Esophagus squamous epithelium (tissue), 5 donors: ENCODE results near the gene EMC8. TPM values are rescaled to one million over a fixed set of nuclear protein-coding genes. Genes with fewer than 3 reads are reported as not detected.

Source experiments
- DNase-seq: peaks from one replicate; lab custom pipeline; 2025; lab: John Stamatoyannopoulos, UW
- H3K27ac ChIP-seq, 4 donors: fragments of 200-600 bp; sonication (generic); one replicate each; pipeline ENCODE4 v1.5.1; 2016 to 2019; ENCODE audit warnings: mild to moderate bottlenecking in 1 of 4
- H3K27me3 ChIP-seq, 4 donors: fragments of 200-600 bp; sonication (generic); 1 replicate in 3 of 4; 2 replicates in 1 of 4; pipeline versions ENCODE4 v1.5.1 to v1.6.0; 2017 to 2021; ENCODE audit warnings: antibody characterized with exemption in 1 of 4
- H3K36me3 ChIP-seq, 3 donors: fragments of 200-600 bp; sonication (generic); one replicate each; pipeline ENCODE4 v1.5.1; 2016 to 2019
- H3K4me1 ChIP-seq, 3 donors: fragments of 200-600 bp; sonication (generic); one replicate each; pipeline ENCODE4 v1.5.1; 2017 to 2019
- H3K4me3 ChIP-seq, 4 donors: fragments of 200-600 bp; sonication (generic); 1 replicate in 3 of 4; 2 replicates in 1 of 4; pipeline ENCODE4 v1.5.1; 2016 to 2019; ENCODE audit warnings: mild to moderate bottlenecking in 2 of 4, moderate library complexity in 1 of 4
- H3K9me3 ChIP-seq, 3 donors: fragments of 200-600 bp; sonication (generic); one replicate each; pipeline ENCODE4 v1.5.1; 2016 to 2019
- CTCF ChIP-seq, 6 experiments: fragments of 450-650 bp in 4 of 6; fragments of 200-600 bp in 2 of 6; sonication (generic) in 2 of 6; IDR thresholded peaks; one replicate each; pipeline ENCODE4 v1.5.1; 2016 to 2019; ENCODE audit warnings: antibody characterized with exemption in 6 of 6, mild to moderate bottlenecking in 4 of 6, moderate library complexity in 4 of 6
- POLR2A ChIP-seq, 4 donors: fragments of 450-650 bp; IDR thresholded peaks; one replicate each; pipeline ENCODE4 v1.6.1; 2017; ENCODE audit warnings: antibody characterized with exemption in 4 of 4, mild to moderate bottlenecking in 4 of 4, moderate library complexity in 3 of 4
- WGBS, 2 donors: methylation state at CpG; one replicate each; pipeline ENCODE4 v1.1.5; 2018; 5-methylcytosine and 5-hydroxymethylcytosine counted together
- intact Hi-C: fragments of 100-400 bp; cut with DNase I; formaldehyde crosslinking; loops from one replicate; pipeline ENCODE4 v1.15.0; 2022
- total RNA-seq, 4 donors: library from RNA; depleted of rRNA; stranded (reverse); fragments of >200 nt; gene quantifications; one replicate each; pipeline ENCODE4 v1.1.0, GENCODE V29; 2016
- donor health status: DM: yes; HTN: yes; CAD: no.

Gene EMC8
- total RNA-seq, 4 donors from 2014 or later, result 18.7 to 32.4 (median 23.9) TPM

- no peaks in the 10 kb centered on the region for H3K9me3 ChIP-seq
- H3K27me3 ChIP-seq, result peaks cover 0 to 35% (median 0%) of the 10 kb centered on the region in 4 donors
- no peak for DNase-seq
- no peaks in the 10 kb centered on the region for H3K36me3 ChIP-seq
- H3K4me1 ChIP-seq, result peaks cover 32 to 60% (median 39%) of the 10 kb centered on the region in 3 donors
- intact Hi-C loops, result no loop called here
- TF ChIP-seq CTCF (IDR thresholded peaks at IDR 0.05) (no peak), POLR2A (IDR thresholded peaks at IDR 0.05) (no peak)
- H3K27ac ChIP-seq, result peak overlapping the region in 3 of 4 donors; percentile 22 to 69 (median 32)
- WGBS, 2 donors, result 12 to 17% methylated on average over 10 of the region's 15 CpGs
- H3K4me3 ChIP-seq, result peak overlapping the region in 1 of 4 donors; percentile 69
Measured at GRCh38 chr16:85751698-85752501, 47.4 kb downstream of the EMC8 start.

GRCh38 chr16:85750827-85751697 lies 48.3 kb downstream of the EMC8 start, which contains the start of gene C16orf74:
C16orf74 (minus strand) TSS chr16:85751096; CDS start chr16:85735217, 15,879 bp downstream.
- Histone ChIP-seq H3K27ac (peak within 1 kb of the TSS; percentile 32 to 69 (median 47)), H3K4me1 (peaks cover 37 to 67% (median 47%) of the 10 kb centered on the region in 3 donors), H3K4me3 (peak within 1 kb of the TSS; percentile 39 to 69 (median 58)), H3K27me3 (peaks cover 0 to 35% (median 0%) of the 10 kb centered on the region in 4 donors), H3K36me3 (no peaks in the 10 kb centered on the region), H3K9me3 (no peaks in the 10 kb centered on the region)
- TF ChIP-seq CTCF (IDR thresholded peaks at IDR 0.05) (no peak), POLR2A (IDR thresholded peaks at IDR 0.05) (no peak)
- 0% methylated on average over 4 of the region's 96 CpGs; no CpG with 5 or more reads in 1 of the 2 donors for WGBS, 2 donors
- intact Hi-C loops, result no loop called here
- no peak for DNase-seq

GRCh38 chr16:85750146-85750826 lies 49.1 kb downstream of the EMC8 start:
- 0 to 2% methylated on average over 10 to 11 of the region's 51 CpGs for WGBS, 2 donors
- peak in 1 of 6 experiments; percentile 9 for TF ChIP-seq CTCF (IDR thresholded peaks at IDR 0.05)
- no peak for TF ChIP-seq POLR2A (IDR thresholded peaks at IDR 0.05)
- Histone ChIP-seq H3K4me3 (peak overlapping the region; percentile 39 to 69 (median 58)), H3K27ac (peak overlapping the region; percentile 21 to 69 (median 47)), H3K9me3 (no peaks in the 10 kb centered on the region), H3K4me1 (peaks cover 37 to 75% (median 49%) of the 10 kb centered on the region in 3 donors), H3K36me3 (no peaks in the 10 kb centered on the region), H3K27me3 (peaks cover 0 to 35% (median 0%) of the 10 kb centered on the region in 4 donors)
- no peak for DNase-seq
- intact Hi-C loops, result no loop called here

- Histone ChIP-seq H3K36me3 (no peaks in the 10 kb centered on the region), H3K4me1 (peaks cover 37 to 76% (median 49%) of the 10 kb centered on the region in 3 donors), H3K27ac (peak overlapping the region; percentile 21 to 69 (median 47)), H3K9me3 (no peaks in the 10 kb centered on the region), H3K27me3 (peaks cover 0 to 35% (median 0%) of the 10 kb centered on the region in 4 donors), H3K4me3 (peak overlapping the region; percentile 39 to 69 (median 58))
- no peak for TF ChIP-seq POLR2A (IDR thresholded peaks at IDR 0.05)
- TF ChIP-seq CTCF (IDR thresholded peaks at IDR 0.05), result no peak
- WGBS, 2 donors, result 12 to 25% methylated on average over 11 to 14 of the region's 14 CpGs
- DNase-seq, result no peak
- intact Hi-C loops, result no loop called here
Measured at GRCh38 chr16:85749771-85750145, 49.6 kb downstream of the EMC8 start.
